Mesendoderm (in vitro differentiated cells): ENCODE data around the gene ZNF559.

Experiments used
- DNase-seq: peaks from one replicate; pipeline ENCODE4 v3.0.0; 2013
- H2AK5ac ChIP-seq: 2 replicates; pipeline ENCODE4 v1.6.1; 2013; ENCODE audit warnings: low read length, inconsistent platforms
- H2BK120ac ChIP-seq: 2 replicates; pipeline ENCODE4 v1.6.1; 2013; ENCODE audit warnings: low read depth, mild to moderate bottlenecking, low read length, moderate library complexity, mixed read lengths
- H2BK15ac ChIP-seq: replicated peaks from 2 replicates; pipeline ENCODE4 v1.6.1; 2013; ENCODE audit warnings: low read depth, mild to moderate bottlenecking, moderate library complexity
- H2BK5ac ChIP-seq: 2 replicates; pipeline ENCODE4 v1.6.1; 2013; ENCODE audit warnings: low read length, inconsistent platforms
- H3K18ac ChIP-seq: 2 replicates; pipeline ENCODE4 v1.6.1; 2013; ENCODE audit warnings: mild to moderate bottlenecking, low read length, mixed read lengths
- H3K23ac ChIP-seq: one replicate; pipeline ENCODE4 v1.6.1; 2013; ENCODE audit warnings: low read length
- H3K27ac ChIP-seq: 2 replicates; pipeline ENCODE4 v1.5.1; 2013; ENCODE audit warnings: low read depth, mild to moderate bottlenecking, inconsistent platforms, low read length, moderate library complexity
- H3K27me3 ChIP-seq: 2 replicates; pipeline ENCODE4 v1.6.1; 2013; ENCODE audit warnings: low read length, control low read depth, mild to moderate bottlenecking, inconsistent platforms; ENCODE audit not compliant: insufficient read depth, poor library complexity
- H3K36me3 ChIP-seq: 2 replicates; pipeline ENCODE4 v1.6.1; 2013; ENCODE audit warnings: low read length, inconsistent platforms; ENCODE audit not compliant: control insufficient read depth, insufficient read depth
- H3K4ac ChIP-seq: one replicate; pipeline ENCODE4 v1.6.1; 2013; ENCODE audit warnings: low read depth, mild to moderate bottlenecking, low read length, moderate library complexity
- H3K4me1 ChIP-seq: 2 replicates; pipeline ENCODE4 v1.6.1; 2013; ENCODE audit warnings: low read depth, low read length, inconsistent platforms; ENCODE audit not compliant: control insufficient read depth
- H3K4me2 ChIP-seq: 2 replicates; pipeline ENCODE4 v1.6.1; 2013; ENCODE audit warnings: low read length
- H3K4me3 ChIP-seq: 2 replicates; pipeline ENCODE4 v1.5.1; 2013; ENCODE audit warnings: mild to moderate bottlenecking, low read length
- H3K56ac ChIP-seq: one replicate; pipeline ENCODE4 v1.6.1; 2013; ENCODE audit warnings: low read length
- H3K79me1 ChIP-seq: 2 replicates; pipeline ENCODE4 v1.6.1; 2013; ENCODE audit warnings: low read length, inconsistent platforms
- H3K79me2 ChIP-seq: 2 replicates; pipeline ENCODE4 v1.6.1; 2013; ENCODE audit warnings: mild to moderate bottlenecking, low read length; ENCODE audit not compliant: control insufficient read depth, insufficient read depth
- H3K9ac ChIP-seq: 2 replicates; pipeline ENCODE4 v1.6.1; 2013; ENCODE audit warnings: low read length, inconsistent platforms
- H4K5ac ChIP-seq: one replicate; pipeline ENCODE4 v1.6.1; 2013; ENCODE audit warnings: low read length
- H4K8ac ChIP-seq: one replicate; pipeline ENCODE4 v1.6.1; 2013; ENCODE audit warnings: low read depth, mild to moderate bottlenecking, control low read depth, low read length, moderate library complexity
- WGBS: extraction: QIAGEN DNeasy Blood & Tissue Kit; methylation state at CpG from one replicate; pipeline ENCODE4 v1.1.7; 2013; ENCODE audit warnings: low lambda C conversion rate, missing lambda C conversion rate; ENCODE audit not compliant: insufficient coverage; ENCODE audit errors: extremely low coverage; 5-methylcytosine and 5-hydroxymethylcytosine counted together

The ZNF559 gene

GRCh38 chr19:9342610-9343304 is 18.8 kb downstream of the ZNF559 start:
- no peaks in the 10 kb centered on the region for H3K79me2 ChIP-seq
- H3K4me3 ChIP-seq: peak overlapping the region; percentile 19
- no peak overlapping the region for H2AK5ac ChIP-seq
- H3K23ac ChIP-seq: no peak overlapping the region
- H4K5ac ChIP-seq: no peak overlapping the region
- H2BK120ac ChIP-seq: no peak overlapping the region
- no peak overlapping the region for H3K4me2 ChIP-seq
- H3K4ac ChIP-seq: no peak overlapping the region
- peaks cover 9% of the 10 kb centered on the region for H3K36me3 ChIP-seq
- H3K79me1 ChIP-seq: no peaks in the 10 kb centered on the region
- H3K9ac ChIP-seq: no peak overlapping the region
- H3K18ac ChIP-seq: no peak overlapping the region
- WGBS: no CpG with 5 or more reads among the region's 6 CpGs
- no peak overlapping the region for H4K8ac ChIP-seq
- H2BK5ac ChIP-seq: no peak overlapping the region
- H3K27ac ChIP-seq: no peak overlapping the region
- no peaks in the 10 kb centered on the region for H3K4me1 ChIP-seq
- no peaks in the 10 kb centered on the region for H3K27me3 ChIP-seq
- H3K56ac ChIP-seq: no peak overlapping the region
- peak; percentile 42 for DNase-seq
- H2BK15ac ChIP-seq: no peak overlapping the region

DNA sequence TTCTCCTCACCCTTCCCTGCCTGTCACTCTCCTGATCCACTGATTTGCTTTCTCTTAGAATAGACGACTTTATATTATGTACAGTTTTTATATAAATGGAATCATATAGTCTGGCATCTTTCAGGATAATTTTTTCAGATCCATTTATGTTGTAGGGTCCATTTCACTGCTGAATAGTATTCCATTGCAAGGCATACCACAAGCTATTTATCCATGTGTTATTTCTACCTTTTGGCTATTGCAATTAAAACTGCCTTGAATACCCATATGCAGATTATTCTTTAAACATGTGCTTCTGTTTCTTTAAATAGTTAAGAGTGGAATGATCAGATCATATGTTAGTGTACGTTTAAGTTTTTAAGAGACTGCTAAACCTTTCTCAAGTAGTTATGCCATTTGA is 21.0 kb downstream of the ZNF559 start:
- Histone ChIP-seq H3K27ac (no peak overlapping the region), H3K79me2 (no peaks in the 10 kb centered on the region), H3K79me1 (no peaks in the 10 kb centered on the region), H2BK120ac (no peak overlapping the region), H3K4ac (no peak overlapping the region), H3K4me1 (no peaks in the 10 kb centered on the region), H3K56ac (no peak overlapping the region), H2BK5ac (no peak overlapping the region), H3K23ac (no peak overlapping the region), H3K9ac (no peak overlapping the region), H3K4me3 (no peak overlapping the region), H2BK15ac (no peak overlapping the region), H3K4me2 (no peak overlapping the region), H3K18ac (no peak overlapping the region), H4K8ac (no peak overlapping the region), H4K5ac (no peak overlapping the region), H3K36me3 (peaks cover 9% of the 10 kb centered on the region), H2AK5ac (no peak overlapping the region), H3K27me3 (no peaks in the 10 kb centered on the region)
- WGBS: no CpG with 5 or more reads among the region's 2 CpGs
- DNase-seq: no peak

- Histone ChIP-seq H3K56ac (no peak overlapping the region), H2BK5ac (no peak overlapping the region), H4K8ac (no peak overlapping the region), H3K79me2 (no peaks in the 10 kb centered on the region), H3K36me3 (peaks cover under 1% of the 10 kb centered on the region), H2BK120ac (no peak overlapping the region), H2BK15ac (no peak overlapping the region), H2AK5ac (no peak overlapping the region), H3K18ac (no peak overlapping the region), H3K27ac (no peak overlapping the region), H4K5ac (no peak overlapping the region), H3K23ac (no peak overlapping the region), H3K27me3 (no peaks in the 10 kb centered on the region), H3K4me1 (no peaks in the 10 kb centered on the region), H3K9ac (no peak overlapping the region), H3K79me1 (no peaks in the 10 kb centered on the region), H3K4ac (no peak overlapping the region), H3K4me2 (no peak overlapping the region), H3K4me3 (no peak overlapping the region)
- WGBS: no CpG with 5 or more reads among the region's 3 CpGs
- DNase-seq: no peak
Observed at GRCh38 chr19:9348253-9348652, 24.3 kb downstream of the ZNF559 start.

- Histone ChIP-seq H3K79me1 (no peaks in the 10 kb centered on the region), H3K27ac (no peak overlapping the region), H3K4ac (no peak overlapping the region), H3K79me2 (no peaks in the 10 kb centered on the region), H3K18ac (no peak overlapping the region), H2BK15ac (no peak overlapping the region), H3K27me3 (no peaks in the 10 kb centered on the region), H2BK5ac (no peak overlapping the region), H3K4me1 (no peaks in the 10 kb centered on the region), H3K9ac (no peak overlapping the region), H3K4me3 (no peak overlapping the region), H4K5ac (no peak overlapping the region), H4K8ac (no peak overlapping the region), H2AK5ac (no peak overlapping the region), H3K4me2 (no peak overlapping the region), H3K23ac (no peak overlapping the region), H2BK120ac (no peak overlapping the region), H3K36me3 (no peaks in the 10 kb centered on the region), H3K56ac (no peak overlapping the region)
- WGBS: no CpG with 5 or more reads among the region's 22 CpGs
- DNase-seq: no peak
Observed at GRCh38 chr19:9348671-9349070, 24.7 kb downstream of the ZNF559 start.

DNA sequence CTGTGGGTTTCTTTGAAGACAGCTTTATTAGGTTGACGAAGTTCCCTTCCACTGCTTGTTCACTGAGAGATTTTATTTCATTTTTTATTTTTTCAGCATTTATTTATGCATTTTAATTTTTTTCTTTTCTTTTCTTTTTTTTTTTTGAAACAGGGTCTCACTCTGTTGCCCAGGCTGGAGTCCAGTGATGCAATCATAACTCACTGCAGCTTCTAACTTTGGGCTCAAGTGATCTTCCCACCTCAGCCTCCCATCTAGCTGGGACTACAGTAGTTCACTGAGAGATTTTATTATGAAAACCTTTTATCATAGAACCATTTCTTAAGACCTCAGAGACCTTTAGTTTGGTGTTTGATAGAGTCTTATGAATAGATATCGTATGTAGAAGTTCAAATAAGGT is 28.5 kb downstream of the ZNF559 start:
- Histone ChIP-seq H3K9ac (no peak overlapping the region), H3K4me2 (no peak overlapping the region), H2BK5ac (no peak overlapping the region), H3K4me1 (no peaks in the 10 kb centered on the region), H3K4ac (no peak overlapping the region), H2BK15ac (no peak overlapping the region), H4K5ac (no peak overlapping the region), H2AK5ac (no peak overlapping the region), H2BK120ac (no peak overlapping the region), H3K36me3 (no peaks in the 10 kb centered on the region), H3K79me2 (no peaks in the 10 kb centered on the region), H4K8ac (no peak overlapping the region), H3K18ac (no peak overlapping the region), H3K56ac (no peak overlapping the region), H3K23ac (no peak overlapping the region), H3K27ac (no peak overlapping the region), H3K27me3 (no peaks in the 10 kb centered on the region), H3K79me1 (no peaks in the 10 kb centered on the region), H3K4me3 (no peak overlapping the region)
- WGBS: no CpG with 5 or more reads among the region's 2 CpGs
- DNase-seq: no peak

DNA sequence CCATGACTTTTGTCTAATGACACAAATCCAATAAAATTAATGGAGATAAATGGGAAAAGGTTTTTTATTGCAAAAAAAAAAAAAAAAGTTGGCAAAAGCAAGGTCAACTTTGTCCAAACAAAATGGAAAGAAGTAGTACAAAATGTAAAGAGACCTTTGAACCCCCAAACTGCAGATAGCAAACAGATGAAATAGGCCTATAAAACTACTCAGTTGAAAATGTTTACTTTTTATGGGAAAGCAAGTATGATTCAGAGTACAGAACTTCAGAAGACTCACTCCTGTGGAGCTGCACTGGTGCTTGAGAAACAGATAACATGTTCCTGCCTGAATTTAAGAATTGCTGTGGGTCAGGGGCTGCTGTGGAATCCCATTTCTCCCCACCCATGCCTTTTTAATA is 29.0 kb downstream of the ZNF559 start:
- Histone ChIP-seq H3K23ac (no peak overlapping the region), H3K79me1 (no peaks in the 10 kb centered on the region), H3K27me3 (no peaks in the 10 kb centered on the region), H3K4me1 (no peaks in the 10 kb centered on the region), H3K4ac (no peak overlapping the region), H4K5ac (no peak overlapping the region), H3K9ac (no peak overlapping the region), H3K4me2 (no peak overlapping the region), H4K8ac (no peak overlapping the region), H3K56ac (no peak overlapping the region), H3K36me3 (no peaks in the 10 kb centered on the region), H3K27ac (no peak overlapping the region), H3K4me3 (no peak overlapping the region), H3K18ac (no peak overlapping the region), H2AK5ac (no peak overlapping the region), H2BK15ac (no peak overlapping the region), H2BK120ac (no peak overlapping the region), H2BK5ac (no peak overlapping the region), H3K79me2 (no peaks in the 10 kb centered on the region)
- no peak for DNase-seq
